HG02840 (cell line): ENCODE data around the gene OR10V1.
"Not testable (repeated sequence)": the region's sequence is repeated elsewhere in the genome, so short reads cannot be mapped to it uniquely, and the experiment has no call there.

Experiments
- ATAC-seq: cut with Tn5 transposase; IDR thresholded peaks from one replicate; pipeline ENCODE4 v1.9.1; 2021; ENCODE audit warnings: mild to moderate bottlenecking, moderate library complexity, moderate number of reproducible peaks; ENCODE audit not compliant: unreplicated experiment, low FRiP score

Gene OR10V1

DNA sequence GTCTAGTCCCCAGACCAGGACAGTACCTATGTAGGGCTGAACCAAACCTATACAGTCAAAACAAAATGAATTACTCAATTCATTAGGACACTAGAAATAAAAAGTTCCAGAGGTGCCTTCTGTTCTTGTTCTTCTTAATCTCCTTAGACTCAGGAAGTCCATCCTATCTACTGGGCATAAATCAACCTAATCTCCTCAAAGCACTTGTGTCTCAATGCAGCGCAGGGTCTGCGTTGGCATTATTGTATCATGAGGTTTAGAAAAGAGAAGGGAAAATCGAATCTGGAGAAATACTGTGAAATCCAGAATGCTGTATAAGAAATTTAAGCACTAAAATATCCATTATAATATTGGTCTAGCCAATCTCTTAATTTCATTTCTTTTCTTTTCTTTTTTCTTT is 2.4 kb upstream of the OR10V1 start:
- ATAC-seq: no peak

DNA sequence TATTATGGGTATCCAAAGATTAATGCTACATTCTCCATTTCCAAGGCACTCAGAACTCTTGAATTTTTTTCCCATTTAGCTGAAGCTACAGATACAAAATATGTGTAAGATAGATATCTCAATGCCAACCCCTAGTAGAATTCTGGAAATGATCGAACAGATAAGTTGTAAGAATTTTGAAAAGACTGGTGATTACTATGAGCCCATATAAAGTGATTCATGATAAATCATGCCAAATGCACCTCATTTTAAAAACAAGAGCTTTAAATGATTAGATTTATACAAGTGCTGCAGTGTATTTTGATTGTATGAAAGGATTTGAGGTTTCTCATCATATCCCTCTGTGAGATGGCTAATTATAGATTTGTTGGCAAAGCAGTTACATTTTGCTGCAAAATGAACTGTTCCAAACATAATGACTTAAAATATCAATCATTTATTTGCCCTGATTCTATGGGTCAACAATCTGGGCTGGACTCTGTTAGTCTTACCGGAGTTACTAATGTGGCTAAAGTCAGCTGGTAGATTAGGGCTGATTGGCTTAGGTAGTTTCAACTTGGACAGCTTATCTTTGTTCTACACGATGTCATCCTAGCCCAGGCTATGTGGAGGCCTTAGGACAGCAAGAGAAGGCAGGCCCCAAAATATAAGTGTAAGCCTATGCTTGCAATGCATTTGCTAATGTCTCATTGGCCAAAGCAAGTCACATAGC is 3.4 kb downstream of the OR10V1 start:
- no peak for ATAC-seq

DNA sequence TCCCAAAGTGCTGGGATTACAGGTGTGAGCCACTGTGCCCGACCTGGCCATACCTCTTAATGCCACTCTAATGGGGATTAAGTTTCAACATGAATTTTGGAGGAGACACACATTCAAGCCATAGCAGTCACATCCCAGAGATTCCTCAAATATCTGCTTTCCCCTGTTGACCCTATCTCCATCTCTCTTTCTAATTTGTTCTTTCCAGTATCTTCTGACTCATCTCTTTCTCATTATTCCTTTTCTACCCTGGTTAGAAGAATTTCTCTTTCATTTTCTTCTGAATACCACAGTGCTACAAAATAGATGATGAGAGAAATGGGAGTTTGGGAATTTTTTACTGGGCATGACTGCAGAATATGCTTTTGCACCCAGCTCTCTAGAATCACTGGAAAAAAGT is 5.1 kb downstream of the OR10V1 start:
- no peak for ATAC-seq

DNA sequence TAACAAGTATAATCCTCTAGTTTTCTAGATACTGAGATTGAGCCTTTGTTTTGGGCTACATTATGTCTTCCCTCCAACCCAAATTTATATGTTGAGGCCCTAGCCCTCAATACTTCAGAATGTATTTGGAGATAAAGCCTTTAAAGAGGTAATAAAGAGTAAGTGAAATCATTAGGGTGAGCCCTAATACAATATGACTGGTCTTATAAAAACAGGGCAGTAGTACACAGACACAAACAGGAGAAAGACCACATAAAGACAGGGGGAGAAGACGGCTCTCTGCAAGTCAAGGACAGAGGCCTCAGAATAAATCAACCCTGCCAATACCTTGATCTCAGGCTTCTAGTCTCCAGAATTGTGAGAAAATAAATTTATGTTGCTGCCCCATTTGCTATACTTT is 6.3 kb downstream of the OR10V1 start:
- ATAC-seq: no peak

DNA sequence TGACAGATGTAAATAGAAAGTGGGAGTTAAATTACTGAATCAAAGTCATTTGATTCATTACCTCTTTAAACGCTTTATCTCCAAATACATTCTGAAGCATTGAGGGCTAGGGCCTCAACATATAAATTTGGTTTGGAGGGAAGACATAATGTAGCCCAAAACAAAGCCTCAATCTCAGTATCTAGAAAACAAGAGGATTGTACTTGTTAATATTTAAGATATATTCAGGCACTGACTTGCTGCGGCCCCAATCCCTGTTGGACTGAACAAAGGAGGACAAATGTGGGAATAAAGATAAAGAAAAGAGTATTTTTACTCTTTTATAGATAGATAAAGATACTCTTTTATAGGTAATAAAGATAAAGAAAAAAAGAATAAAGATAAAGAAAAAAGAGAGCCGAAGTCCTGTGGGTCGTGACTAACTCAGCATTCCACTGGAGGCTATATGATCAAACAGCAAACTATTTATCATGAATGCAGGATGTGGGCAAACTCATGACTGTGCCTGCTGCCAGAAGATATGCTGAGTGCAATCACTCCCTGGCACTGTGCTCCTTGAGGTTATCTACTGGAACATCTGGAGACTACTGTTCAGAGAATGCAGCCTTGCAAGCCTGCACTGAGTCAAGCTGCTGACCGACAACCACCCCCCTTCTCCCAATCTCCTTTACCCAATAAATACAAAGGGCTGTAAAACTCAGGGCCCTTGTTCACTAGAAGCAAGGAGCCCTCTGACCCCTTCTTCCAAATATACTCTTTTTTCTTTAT is 6.9 kb downstream of the OR10V1 start:
- no peak for ATAC-seq

DNA sequence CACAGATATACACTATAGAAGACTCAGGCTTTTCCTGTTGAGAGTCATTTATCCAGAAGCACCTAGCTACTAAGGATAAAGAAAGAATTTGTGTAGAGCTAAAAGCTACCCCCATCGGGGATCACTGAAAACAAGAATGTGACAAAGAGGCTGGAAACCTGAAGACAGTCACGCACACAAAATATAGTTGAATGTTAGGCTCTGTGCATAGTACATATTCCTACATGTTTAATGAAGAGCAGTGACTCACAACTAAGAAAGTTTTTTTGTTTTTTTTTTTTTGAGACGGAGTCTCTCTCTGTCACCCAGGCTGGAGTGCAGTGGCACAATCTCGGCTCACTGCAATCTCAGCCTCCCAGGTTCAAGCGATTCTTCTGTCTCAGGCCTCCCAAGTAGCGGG is 8.4 kb downstream of the OR10V1 start:
- ATAC-seq: no peak

DNA sequence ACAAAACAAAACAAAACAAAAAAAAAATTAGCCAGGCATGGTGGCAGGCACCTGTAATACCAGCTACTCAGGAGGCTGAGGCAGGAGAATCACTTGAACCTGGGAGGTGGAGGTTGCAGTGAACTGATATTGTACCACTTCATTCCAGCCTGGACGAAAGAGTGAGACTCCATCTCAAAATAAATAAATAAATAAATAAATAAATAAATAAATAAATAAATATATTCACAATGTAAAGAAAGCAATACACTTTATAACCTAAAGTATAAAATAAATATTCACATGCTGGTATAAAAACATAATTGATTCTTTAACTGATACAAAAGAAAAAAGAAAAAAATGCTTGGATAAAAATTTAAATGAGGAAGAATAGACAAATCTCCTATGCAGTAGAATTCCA is 10.1 kb downstream of the OR10V1 start:
- not testable (repeated sequence) for ATAC-seq

DNA sequence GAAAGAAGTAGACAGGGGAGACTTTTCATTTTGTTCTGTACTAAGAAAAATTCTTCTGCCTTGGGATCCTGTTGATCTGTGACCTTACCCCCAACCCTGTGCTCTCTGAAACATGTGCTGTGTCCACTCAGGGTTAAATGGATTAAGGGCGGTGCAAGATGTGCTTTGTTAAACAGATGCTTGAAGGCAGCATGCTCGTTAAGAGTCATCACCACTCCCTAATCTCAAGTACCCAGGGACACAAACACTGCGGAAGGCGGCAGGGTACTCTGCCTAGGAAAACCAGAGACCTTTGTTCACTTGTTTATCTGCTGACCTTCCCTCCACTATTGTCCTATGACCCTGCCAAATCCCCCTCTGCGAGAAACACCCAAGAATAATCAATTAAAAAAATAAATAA is 13.5 kb downstream of the OR10V1 start:
- ATAC-seq: not testable (repeated sequence)

DNA sequence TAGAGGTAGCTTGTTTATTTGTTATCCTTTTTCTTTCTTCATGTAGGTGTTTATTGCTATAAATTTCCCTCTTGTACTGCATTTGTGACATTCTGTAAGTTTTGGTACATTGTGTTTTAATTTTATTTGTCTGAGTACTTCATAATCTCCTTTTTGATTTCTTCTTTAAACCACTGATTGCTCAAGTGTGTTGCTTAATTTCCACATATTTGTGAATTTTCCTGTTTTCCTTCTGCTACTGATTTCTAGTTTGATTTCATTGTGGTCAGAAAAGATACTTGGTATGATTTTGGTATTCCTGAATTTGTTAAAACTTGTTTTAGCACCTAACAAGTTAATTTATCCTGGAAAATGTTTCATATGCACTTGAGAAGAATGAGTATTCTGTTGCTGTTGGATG is 15.1 kb downstream of the OR10V1 start:
- ATAC-seq: no peak

DNA sequence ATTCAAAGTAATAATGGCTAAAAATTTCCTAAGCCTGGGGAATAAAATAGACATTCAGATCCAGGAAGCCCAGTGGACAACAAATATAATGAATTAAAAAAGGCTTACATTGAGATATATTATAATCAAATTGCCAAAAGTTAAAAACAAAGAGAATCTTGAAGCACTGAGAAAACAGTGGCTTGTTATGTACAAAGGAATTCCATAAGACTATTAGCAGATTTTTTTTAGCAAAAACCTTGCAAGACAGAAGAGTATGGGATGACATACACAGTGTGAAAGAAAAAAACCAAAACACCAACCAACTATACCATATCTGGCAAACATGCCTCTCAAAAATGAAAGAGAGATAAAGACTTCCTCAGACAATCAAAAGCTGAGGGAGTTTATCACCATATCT is 20.7 kb downstream of the OR10V1 start:
- ATAC-seq: no peak

DNA sequence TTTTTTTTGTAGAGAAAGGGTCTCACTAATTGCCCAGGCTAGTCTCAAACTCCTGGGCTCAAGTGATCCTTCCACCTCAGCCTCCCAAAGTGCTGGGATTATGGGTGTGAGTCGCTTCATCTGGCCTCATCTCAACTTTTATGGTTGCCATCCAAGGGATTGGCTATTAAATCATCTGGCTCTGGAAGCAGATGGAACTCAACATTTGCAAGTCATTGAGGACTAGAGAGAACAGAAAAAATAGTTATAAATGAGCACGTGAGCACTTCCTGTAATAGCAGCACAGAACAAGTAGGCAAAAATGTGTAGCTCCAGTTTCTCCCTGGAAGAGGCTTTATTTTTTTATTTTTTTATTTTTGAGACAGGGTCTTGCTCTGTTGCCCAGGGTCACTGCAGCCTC is 22.5 kb downstream of the OR10V1 start:
- no peak for ATAC-seq

DNA sequence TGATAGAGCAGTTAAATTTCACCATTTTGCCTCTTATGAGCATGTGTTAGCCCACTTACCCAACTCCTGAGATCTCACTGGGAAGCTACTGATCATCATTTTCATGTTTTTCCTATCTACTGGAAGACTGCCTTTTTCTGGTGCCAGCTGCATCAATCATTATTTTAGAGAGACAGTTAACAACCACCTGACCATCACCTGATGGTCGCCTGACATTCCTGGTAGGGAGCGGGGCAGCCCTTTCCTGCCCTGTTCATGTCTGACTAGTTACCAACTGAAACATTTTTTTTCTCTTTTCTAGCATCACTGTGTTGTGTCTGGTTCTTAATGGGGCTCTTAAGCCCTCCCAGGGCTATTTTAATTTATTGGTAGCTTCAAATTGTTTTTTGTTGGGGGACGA is 24.6 kb downstream of the OR10V1 start:
- no peak for ATAC-seq

DNA sequence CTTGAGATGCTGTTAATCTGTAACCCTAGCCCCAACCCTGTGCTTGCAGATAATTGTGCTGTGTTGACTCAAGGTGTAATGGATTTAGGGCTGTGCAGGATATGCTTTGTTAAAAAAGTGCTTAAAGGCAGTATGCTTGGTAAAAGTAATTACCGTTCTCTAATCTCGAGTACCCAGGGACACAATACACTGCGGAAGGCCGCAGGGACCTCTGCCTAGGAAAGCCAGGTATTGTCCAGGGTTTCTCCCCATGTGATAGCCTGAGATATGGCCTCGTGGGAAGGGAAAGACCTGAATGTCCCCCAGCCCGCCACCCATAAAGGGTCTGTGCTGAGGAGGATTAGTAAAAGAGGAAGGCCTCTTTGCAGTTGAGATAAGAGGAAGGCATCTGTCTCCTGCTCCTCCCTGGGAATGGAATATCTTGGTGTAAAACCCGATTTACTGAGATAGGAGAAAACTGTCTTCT is 32.4 kb downstream of the OR10V1 start:
- ATAC-seq: not testable (repeated sequence)

DNA sequence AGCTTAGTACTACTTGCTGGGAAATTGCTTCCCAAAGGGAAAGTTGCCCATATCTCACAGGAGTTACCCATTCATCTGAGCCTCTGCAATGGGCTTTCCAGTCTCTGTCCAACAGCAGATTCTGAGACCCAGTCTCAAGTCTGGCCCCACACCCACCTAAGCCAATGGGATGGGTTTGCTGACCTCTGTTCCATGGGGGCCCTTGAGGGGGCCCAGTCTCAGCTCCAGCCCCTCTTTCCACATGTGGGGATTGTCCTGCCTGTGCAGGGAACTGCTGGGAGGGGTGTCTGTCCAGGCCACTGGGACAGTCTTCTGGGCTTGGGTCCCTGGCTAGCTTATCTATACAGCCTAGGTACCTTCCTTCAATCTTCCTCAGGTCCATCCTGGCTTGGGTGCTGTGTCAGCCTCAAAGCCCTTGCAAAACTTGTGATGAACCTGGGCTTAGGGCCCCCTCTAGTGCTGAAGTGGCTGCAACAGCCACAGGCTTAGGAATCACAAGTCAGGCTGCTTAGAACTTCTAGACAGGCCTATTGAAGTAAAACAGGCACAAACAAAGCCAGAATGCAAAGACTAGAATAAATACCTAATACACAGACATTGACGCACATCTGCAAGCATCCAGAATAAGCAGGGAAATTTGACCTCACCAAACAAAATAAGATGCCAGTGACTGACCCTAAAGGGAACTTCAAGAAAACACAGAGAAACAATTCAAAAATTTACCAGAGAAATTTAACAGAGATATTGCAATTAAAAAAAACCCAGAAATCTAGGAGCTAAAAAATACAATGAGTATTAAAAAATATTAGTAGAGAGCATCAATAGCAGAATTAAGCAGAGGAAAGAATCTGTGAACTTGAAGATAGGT is 33.1 kb downstream of the OR10V1 start:
- ATAC-seq: peak; percentile 84

DNA sequence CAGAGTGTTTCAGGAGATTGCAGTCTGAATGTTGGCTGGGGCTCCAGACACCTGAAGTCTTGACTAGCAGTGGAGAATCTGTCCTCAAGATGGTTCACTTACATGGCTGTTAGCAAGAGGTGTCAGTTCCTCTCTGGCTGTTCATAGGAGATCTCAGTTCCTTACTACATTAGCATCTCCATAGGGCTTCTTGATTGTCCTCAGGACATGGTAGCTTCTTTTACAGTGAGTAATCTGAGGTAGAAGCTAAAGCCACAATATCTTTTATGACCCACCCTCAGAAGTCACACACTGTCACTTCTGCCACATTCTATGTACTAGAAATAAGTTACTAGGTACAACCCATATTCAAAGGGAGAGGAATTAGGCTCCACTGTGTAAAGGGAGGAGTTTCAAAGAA is 34.3 kb downstream of the OR10V1 start:
- no peak for ATAC-seq

DNA sequence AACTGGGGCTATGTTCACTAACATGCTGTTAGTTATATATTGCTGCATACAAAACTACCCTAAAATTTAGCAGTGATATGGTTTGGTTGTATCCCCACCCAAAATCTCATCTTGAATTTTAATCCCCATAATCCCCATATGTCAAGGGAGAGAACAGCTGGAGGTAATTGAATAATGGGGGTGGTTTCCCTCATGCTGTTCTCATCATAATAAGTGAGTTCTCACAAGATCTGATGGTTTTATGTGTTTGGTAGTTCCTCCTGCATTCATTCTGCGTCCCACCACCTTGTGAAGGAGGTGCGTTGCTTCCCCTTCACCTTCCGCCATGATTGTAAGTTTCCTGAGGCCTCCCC is 34.9 kb downstream of the OR10V1 start:
- ATAC-seq: no peak

DNA sequence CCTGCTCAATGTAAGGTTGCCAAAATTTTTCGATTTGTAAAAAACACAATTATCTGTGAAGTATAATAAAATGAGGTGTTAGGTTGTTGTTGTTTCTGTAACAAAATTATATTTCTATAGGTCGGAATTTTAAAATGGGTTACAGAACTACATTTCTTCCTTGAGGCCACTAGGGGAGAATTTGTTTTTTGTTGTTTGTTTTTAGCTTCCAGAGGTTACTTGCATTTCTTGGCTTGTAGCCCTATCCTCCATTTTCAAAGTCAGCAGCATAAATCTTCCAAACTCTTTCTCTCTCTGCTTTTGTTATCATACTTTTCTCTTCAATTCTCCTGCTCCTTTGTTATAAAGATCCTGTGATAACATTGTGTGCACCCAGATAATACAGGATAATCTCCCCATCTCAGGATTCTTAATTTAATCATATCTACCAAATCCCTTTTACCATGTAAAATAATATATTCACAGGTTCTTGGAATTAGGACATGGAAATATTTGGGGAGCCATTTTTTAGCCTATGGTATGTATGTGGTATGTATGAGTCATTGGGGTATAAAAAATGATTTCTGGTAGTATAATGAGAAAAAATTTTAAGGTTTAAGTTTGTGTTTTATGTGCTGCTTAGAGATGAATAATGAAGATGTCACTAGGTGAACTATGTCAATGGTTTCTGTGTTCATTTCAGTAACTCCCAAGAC is 35.4 kb downstream of the OR10V1 start:
- ATAC-seq: no peak

DNA sequence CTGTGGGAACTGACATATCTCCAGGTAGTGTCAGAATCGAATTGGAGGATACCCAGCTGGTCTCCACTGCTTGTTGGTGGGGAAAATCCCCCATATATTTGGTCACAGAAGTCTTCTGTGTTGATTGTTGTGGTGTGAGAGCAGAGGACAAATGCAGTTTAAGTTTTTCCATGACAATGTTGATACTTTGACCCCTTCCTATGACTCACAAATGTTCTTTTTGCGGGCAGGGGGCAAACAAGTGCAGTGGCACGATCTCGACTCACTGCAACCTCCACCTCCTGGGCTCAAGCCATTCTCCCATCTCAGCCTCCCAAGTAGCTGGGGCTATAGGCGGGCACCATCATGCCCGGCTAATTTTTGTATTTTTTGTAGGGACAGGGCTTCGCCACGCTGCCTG is 37.4 kb downstream of the OR10V1 start:
- ATAC-seq: no peak

DNA sequence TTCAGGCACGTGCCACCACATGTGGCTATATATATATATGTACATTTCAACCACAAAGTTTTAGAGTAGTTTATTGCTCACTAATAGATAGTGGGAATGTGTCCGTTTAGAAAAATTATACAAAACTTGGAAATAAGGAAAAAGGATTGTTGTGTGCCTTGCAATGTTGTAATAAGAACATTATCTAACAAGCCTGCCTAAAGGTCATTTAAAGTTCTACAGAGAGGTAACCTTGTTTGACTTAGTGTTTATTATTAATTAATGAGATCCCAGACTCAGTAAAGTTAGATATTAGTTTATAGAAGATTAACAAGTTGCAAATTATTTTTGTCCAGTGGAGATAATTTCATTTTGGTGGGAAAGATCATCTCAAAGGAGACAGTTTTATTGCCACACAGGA is 39.4 kb downstream of the OR10V1 start:
- no peak for ATAC-seq

DNA sequence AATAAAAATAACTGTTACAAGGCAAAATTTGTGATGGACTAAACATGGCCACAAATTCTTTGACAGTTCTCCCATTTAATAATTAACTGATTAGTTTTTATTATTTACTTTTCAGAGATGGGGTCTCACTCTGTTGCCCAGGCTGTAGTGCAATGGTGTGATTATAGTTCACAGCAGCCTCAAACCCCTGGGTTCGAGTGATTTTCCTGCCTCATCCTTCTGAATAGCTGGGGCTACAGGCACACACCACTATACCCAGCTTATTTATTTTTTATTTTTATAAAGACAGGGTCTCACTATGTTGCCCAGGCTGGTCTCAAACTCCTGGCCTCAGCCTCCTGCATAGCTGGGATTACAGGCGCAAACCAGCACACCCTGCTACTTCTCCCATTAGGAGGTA is 40.4 kb downstream of the OR10V1 start:
- ATAC-seq: no peak

DNA sequence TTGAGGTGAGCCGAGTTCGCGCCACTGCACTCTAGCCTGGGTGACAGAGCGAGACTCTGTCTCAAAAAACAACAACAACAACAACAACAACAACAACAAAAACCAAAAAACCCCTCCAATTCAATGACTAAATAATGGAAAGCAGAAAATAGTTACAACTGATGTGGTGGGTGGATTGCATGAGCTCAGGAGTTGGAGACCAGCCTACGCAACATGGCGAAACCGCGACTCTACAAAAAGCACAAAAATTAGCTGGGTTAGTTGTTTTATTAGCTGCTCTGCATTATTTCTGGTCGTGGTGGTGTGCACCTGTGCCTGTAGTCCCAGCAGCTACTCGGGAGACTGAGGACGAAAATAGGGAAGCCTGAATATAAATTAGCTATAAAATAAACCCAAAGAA is 42.2 kb downstream of the OR10V1 start:
- ATAC-seq: no peak
